ENCODE measurements around the gene PTTG1IP.

- TF ChIP-seq ATF3 (IDR thresholded peaks at IDR 0.05; ENCODE audit: borderline replicate concordance, extremely low read depth, low read depth, low read length), result no peak
- no peak for TF ChIP-seq POLR2AphosphoS5 (IDR thresholded peaks at IDR 0.05; ENCODE audit: low read length)
- TF ChIP-seq POLR2A (IDR thresholded peaks at IDR 0.05; ENCODE audit: low read depth, low read length), result no peak
- TF ChIP-seq CEBPB (IDR thresholded peaks at IDR 0.05; ENCODE audit: borderline replicate concordance in 1 of 2, low read depth in 2 of 2, low read length in 2 of 2), result no peak
Measured at GRCh38 chr21:44872649-44873355, 688 bp downstream of the PTTG1IP start.
